Right lobe of liver (tissue), 4 donors: Measurements from ENCODE around the gene DNM1L.

Source experiments
- CTCF ChIP-seq, 4 donors: fragments of 200-600 bp in 3 of 4; fragments of 450-650 bp in 1 of 4; IDR thresholded peaks; one replicate each; pipeline versions ENCODE4 v1.5.1 to v1.8.0; 2016 to 2022; ENCODE audit warnings: antibody characterized with exemption in 4 of 4, mild to moderate bottlenecking in 2 of 4
- POLR2A ChIP-seq: fragments of 450-650 bp; IDR thresholded peaks from one replicate; pipeline ENCODE4 v1.6.1; 2017; ENCODE audit warnings: antibody characterized with exemption, mild to moderate bottlenecking
- donor health status: DM: no; HTN: no; CAD: no.
- donor health status: DM: no; HTN: no; CAD: no.
- donor health status: DM: no; HTN: yes; CAD: no.

GRCh38 chr12:32794281-32794680, 115.2 kb downstream of the DNM1L start:
- no peak for TF ChIP-seq POLR2A
- TF ChIP-seq CTCF (IDR thresholded peaks at IDR 0.05), result no peak
